ENCODE measurements around the gene AKAP12.
"Not testable (repeated sequence)": the region's sequence is repeated elsewhere in the genome, so short reads cannot be mapped to it uniquely, and the experiment has no call there.

AKAP12 gene

DNA sequence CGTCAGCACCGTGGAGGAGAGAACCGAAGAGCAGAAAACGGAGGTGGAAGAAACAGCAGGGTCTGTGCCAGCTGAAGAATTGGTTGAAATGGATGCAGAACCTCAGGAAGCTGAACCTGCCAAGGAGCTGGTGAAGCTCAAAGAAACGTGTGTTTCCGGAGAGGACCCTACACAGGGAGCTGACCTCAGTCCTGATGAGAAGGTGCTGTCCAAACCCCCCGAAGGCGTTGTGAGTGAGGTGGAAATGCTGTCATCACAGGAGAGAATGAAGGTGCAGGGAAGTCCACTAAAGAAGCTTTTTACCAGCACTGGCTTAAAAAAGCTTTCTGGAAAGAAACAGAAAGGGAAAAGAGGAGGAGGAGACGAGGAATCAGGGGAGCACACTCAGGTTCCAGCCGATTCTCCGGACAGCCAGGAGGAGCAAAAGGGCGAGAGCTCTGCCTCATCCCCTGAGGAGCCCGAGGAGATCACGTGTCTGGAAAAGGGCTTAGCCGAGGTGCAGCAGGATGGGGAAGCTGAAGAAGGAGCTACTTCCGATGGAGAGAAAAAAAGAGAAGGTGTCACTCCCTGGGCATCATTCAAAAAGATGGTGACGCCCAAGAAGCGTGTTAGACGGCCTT is 110.0 kb downstream of the AKAP12 start:
- no peak for DNase-seq (ENCODE audit: low spot score)

DNA sequence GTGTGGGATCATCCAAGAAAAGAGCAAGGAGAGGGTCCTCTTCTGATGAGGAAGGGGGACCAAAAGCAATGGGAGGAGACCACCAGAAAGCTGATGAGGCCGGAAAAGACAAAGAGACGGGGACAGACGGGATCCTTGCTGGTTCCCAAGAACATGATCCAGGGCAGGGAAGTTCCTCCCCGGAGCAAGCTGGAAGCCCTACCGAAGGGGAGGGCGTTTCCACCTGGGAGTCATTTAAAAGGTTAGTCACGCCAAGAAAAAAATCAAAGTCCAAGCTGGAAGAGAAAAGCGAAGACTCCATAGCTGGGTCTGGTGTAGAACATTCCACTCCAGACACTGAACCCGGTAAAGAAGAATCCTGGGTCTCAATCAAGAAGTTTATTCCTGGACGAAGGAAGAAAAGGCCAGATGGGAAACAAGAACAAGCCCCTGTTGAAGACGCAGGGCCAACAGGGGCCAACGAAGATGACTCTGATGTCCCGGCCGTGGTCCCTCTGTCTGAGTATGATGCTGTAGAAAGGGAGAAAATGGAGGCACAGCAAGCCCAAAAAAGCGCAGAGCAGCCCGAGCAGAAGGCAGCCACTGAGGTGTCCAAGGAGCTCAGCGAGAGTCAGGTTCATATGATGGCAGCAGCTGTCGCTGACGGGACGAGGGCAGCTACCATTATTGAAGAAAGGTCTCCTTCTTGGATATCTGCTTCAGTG is 110.8 kb downstream of the AKAP12 start:
- DNase-seq (ENCODE audit: low spot score), result no peak

DNA sequence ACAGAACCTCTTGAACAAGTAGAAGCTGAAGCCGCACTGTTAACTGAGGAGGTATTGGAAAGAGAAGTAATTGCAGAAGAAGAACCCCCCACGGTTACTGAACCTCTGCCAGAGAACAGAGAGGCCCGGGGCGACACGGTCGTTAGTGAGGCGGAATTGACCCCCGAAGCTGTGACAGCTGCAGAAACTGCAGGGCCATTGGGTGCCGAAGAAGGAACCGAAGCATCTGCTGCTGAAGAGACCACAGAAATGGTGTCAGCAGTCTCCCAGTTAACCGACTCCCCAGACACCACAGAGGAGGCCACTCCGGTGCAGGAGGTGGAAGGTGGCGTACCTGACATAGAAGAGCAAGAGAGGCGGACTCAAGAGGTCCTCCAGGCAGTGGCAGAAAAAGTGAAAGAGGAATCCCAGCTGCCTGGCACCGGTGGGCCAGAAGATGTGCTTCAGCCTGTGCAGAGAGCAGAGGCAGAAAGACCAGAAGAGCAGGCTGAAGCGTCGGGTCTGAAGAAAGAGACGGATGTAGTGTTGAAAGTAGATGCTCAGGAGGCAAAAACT is 111.5 kb downstream of the AKAP12 start:
- DNase-seq (ENCODE audit: low spot score), result no peak

DNA sequence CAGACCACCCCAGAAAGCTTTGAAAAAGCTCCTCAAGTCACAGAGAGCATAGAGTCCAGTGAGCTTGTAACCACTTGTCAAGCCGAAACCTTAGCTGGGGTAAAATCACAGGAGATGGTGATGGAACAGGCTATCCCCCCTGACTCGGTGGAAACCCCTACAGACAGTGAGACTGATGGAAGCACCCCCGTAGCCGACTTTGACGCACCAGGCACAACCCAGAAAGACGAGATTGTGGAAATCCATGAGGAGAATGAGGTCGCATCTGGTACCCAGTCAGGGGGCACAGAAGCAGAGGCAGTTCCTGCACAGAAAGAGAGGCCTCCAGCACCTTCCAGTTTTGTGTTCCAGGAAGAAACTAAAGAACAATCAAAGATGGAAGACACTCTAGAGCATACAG is 112.0 kb downstream of the AKAP12 start:
- no peak for DNase-seq (ENCODE audit: low spot score)

DNA sequence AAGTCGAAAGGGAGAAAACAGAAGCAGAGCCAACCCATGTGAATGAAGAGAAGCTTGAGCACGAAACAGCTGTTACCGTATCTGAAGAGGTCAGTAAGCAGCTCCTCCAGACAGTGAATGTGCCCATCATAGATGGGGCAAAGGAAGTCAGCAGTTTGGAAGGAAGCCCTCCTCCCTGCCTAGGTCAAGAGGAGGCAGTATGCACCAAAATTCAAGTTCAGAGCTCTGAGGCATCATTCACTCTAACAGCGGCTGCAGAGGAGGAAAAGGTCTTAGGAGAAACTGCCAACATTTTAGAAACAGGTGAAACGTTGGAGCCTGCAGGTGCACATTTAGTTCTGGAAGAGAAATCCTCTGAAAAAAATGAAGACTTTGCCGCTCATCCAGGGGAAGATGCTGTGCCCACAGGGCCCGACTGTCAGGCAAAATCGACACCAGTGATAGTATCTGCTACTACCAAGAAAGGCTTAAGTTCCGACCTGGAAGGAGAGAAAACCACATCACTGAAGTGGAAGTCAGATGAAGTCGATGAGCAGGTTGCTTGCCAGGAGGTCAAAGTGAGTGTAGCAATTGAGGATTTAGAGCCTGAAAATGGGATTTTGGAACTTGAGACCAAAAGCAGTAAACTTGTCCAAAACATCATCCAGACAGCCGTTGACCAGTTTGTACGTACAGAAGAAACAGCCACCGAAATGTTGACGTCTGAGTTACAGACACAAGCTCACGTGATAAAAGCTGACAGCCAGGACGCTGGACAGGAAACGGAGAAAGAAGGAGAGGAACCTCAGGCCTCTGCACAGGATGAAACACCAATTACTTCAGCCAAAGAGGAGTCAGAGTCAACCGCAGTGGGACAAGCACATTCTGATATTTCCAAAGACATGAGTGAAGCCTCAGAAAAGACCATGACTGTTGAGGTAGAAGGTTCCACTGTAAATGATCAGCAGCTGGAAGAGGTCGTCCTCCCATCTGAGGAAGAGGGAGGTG is 112.9 kb downstream of the AKAP12 start:
- no peak for DNase-seq (ENCODE audit: low spot score)

DNA sequence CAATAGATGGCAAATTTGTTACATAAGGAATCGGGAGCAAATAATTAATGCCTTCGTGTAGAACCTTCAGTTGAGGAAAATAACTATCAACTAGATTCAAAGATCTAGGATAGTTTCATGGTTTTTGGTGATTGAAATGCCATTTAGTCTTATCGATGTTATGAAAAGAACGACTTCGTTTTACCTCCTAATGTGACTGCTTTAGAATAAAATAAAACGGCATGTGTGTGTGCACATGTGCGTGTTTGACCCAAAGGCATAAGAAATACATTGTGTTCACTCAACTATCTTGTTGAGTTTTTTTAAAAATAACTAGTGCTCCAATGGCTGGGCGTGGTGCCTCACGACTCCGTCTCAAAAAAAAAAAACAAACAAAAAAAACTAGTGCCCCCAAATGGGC is 114.0 kb downstream of the AKAP12 start:
- no peak for DNase-seq (ENCODE audit: low spot score)

DNA sequence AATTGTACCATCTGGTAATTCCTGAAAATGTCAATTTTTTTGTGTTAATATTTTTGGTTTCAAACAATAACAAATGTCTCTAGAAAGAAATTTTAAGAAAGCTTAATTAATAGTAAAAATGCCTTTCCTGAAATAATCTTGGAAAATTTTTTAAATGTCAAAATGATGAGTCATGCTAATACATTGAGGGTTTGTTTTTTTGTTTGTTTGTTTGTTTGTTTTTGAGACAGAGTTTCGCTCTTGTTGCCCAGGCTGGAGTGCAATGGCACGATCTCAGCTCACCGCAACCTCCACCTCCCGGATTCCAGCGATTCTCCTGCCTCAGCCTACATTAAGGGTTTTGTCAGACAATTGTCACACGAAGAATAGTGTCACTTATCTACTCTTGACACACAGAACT is 117.2 kb downstream of the AKAP12 start:
- not testable (repeated sequence) for DNase-seq (ENCODE audit: low spot score)

DNA sequence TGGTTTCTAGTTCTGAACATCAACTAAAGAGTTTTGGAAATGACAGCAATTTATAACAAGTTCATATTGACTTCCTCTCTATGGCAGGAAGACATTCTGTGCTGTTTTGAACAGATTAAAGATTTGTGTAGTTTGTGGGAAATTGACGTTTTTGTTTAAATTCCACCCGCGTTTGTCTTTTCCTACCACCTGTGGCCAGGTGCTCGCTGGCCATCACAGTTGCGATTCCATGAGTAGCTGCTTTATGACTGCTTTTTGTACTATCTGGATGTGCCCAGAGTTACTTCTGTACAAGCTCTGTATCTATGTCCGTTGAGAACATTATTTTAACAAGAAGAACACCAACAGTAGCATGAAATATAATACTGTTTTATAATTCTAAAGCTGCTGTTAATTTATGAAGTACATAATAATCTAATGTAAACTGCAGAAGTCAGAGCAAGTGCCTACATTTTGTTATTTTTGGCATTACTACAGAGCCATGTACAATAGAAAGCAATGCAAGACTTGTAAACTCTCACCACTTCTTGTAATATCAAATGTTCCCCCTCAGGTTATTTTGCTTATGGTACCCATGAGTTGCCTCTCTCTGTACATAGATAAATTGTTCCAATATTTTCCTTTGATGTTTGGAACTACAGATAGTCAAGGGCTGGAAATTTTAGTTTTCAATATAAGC is 118.1 kb downstream of the AKAP12 start:
- no peak for DNase-seq (ENCODE audit: low spot score)

DNA sequence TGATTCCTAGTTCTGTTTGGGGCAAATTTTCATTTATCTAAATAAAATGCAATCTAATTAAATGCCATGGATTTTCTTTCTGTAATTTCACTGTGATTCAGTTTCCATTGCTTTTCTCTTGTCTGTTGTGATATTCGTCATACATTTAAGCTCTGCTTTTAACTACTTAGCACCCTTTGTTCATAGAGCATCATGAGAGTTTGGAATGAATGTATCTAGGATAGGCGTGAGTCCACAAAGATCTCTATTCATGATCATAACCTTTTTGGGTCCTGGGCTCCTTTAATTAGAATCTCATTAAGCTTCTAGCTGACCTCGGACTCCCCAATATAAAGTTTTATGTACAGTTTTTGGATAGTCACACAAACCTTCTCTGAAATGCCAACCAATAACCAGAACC is 118.7 kb downstream of the AKAP12 start:
- no peak for DNase-seq (ENCODE audit: low spot score)

DNA sequence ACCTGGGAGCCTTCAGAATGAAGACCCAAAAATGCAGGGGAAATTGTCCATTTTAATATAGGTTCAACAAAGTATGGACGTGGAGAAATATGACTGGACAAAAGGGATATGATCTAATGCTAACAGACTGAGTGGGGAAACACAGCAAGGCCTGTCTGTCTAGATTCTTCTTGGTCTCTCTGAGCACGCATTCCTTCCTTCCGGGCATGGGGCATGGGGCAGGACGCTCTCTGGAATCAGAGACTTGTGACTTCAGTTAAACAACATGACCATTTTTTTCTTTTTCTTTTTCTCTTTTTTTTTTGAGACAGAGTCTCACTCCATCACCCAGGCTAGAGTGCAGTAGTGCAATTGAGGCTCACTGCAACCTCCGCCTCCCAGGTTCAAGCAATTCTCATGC is 119.7 kb downstream of the AKAP12 start:
- DNase-seq (ENCODE audit: low spot score), result no peak

DNA sequence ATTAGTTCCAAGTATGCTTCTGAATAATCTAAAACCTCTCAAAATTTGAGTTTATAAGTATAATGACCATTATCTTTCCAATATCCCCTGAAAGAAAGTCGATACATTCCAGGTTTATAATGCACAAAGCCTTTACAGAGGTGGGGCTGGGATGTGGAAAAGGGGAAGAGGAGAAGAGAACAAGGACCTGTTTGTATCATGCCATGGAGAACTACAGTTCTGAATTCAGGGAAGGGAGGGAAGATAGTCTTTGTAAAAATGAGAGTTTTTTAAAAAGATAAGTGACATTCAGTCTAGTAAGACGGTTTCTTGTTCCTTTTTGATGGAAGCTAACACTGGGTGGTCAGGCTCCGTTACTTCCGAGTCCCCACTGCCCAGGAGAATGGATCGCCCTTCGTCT is 125.5 kb downstream of the AKAP12 start:
- DNase-seq (ENCODE audit: low spot score), result no peak

DNA sequence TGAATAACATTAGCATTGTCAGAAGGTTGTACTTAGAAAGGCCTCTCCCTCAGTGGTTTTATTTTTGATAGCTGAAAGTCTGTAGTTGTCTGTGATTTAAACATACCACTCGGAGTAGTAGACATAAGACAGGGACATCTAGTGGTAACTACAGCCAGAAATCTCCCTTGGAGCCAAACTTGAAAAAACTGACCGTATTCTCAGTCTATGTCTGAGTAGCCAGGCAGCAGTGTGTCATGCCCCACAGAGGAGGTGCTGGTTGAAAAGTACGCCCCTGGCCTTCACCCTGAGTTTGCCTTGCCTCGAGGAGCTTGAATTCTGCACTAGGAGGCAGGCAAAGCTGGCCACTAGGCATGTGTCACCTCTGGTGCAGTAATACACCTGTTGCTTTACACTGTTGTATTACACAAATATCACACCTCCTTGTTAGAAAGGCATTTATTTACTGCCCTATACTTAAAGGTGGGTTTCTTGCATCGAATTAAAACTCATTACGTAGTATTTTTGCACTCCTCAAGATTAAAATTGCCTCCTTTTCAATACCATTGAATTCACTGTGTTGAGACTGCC is 130.8 kb downstream of the AKAP12 start:
- DNase-seq (ENCODE audit: low spot score), result peak; percentile 14

DNA sequence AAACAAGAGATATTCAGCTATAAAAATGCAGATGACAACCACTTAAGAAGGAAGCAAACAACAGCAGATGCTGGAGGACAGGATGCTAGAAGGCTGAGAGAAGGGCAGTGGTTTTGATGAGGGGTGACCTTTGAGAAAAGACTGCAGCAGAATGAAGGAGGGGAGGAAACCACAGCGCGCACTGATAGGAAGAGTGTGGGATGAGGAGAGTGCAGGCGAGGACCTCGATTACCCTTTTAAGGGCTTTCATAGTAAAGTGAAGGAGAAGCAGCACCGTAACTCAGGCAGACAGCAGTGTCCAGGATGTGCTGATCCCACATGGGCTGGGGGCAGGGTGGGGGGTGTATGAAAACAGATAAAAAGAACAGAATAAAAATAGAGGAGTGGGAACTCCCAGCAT is 132.4 kb downstream of the AKAP12 start:
- DNase-seq (ENCODE audit: low spot score), result no peak

DNA sequence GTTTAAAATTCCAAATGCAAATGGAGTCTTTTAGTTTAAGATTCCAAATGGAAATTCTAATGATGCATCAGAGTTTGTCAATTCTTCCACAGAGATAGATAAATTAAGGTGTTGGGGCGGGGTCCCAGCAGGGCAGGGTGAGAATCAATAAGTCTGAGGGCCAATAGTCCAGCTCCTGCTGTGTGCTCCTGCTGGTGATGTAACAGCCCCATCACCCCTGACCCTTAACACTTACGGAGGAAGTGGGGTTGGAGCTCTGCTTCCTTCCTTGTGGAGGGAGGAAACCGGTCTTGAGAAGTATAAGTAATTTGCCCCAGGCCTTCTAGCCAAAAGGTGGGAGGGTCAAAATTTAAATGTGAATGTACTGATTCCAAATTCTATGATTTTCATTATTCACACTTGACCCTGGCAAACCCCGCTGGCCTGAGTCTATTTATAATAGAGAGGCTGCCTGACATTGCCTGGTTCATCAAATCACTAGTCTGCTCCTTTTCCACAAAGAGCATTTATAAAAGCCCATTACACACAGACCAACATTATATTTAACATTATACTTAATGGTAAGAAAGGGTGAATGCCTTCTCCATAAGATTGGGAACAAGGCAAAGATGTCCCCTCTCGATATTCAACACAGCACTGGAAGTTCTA is 134.4 kb downstream of the AKAP12 start:
- DNase-seq (ENCODE audit: low spot score), result no peak

DNA sequence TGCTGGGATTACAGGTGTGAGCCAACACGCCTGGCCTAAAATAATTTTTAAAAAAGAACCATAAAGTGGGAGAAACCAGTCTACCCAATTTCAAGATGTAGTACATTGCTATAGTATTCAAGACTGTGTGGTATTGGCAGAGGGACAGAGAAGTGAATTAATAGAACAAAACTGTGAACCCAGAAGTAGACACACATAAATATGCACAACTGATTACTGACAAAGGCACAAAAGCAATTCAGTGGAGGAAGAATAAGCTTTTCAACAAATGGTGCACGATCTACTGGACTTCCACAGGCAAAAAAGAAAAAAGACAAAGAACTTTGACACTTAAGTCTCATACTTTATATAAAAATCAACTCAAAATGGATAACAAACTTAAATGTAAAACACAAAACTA is 136.1 kb downstream of the AKAP12 start:
- DNase-seq (ENCODE audit: low spot score), result no peak

DNA sequence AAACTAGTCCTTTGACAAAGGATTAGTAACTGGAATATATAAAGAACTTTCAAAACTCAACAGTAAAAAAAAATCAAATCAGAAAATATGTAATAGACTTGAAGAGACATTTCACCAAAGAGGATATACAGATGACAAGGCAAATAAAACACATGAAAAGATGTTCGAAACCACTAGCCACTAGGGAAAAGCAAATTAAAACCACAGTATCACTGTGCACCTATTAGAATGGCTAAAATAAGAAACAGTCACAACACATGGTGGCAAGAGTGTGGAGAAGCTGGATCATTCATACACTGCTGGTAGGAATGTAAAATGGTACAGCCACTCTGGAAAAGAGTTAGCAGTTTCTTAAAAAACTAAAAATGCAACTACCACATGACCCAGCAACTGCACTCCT is 136.7 kb downstream of the AKAP12 start:
- no peak for DNase-seq (ENCODE audit: low spot score)

DNA sequence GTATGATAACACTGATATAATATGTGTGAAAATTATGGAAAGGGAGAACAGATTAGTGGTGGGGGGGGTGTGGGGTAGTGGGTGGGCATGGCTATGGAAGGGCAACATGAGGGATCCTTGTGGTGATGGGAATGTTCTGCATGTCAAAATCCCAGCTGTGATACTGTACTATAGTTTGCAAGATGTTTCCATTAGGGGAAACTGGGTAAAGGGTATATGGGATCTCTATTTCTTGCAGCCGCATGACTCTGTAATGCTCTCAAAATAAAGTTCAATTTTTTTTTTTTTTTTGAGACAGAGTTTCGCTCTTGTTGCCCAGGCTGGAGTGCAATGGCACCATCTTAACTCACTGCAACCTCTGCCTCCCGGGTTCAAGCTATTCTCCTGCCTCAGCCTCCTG is 137.3 kb downstream of the AKAP12 start:
- no peak for DNase-seq (ENCODE audit: low spot score)

DNA sequence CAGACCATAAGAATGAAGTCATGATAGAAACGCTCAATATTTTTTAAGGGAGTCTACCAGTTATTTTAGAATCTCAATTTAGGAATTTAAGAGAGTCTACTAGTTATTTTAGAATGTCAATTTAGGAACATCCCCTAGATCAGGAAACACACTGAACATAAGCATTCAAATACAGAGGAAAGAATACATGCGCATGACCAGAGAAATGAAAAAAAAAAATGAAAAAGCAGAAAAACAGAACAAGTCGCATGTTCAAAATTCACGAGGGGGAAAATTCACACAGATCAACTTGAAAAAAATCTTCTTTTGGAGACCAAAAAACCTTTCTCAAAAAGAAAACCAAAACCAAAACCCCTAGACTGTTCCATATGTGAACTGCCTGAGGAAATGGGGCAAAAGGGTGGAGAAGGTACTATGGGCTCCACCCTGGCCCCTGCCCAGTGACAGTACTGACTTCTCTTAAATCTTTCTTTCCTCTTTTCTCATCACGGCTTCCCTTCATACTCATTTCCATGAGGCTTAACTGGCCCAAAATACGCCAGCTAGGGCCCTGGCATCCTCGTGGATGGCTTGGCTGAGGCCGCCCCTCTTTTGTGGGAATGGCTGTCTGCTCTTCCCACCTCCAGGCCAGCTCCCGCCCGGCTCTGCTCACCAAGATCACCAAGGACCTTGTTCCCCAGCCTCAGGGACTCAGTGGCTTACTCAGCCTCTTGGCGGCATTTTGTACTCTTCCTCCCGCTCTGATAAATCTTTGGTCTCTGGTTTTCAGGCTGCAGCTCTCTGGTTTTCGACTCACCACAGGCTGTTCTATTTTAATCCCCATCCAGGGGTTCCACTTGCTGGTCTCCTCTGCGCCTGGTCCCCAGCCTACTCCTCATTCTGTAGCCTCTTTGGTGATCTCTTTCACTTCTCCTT is 140.4 kb downstream of the AKAP12 start:
- peak; percentile 59 for DNase-seq (ENCODE audit: low spot score)

DNA sequence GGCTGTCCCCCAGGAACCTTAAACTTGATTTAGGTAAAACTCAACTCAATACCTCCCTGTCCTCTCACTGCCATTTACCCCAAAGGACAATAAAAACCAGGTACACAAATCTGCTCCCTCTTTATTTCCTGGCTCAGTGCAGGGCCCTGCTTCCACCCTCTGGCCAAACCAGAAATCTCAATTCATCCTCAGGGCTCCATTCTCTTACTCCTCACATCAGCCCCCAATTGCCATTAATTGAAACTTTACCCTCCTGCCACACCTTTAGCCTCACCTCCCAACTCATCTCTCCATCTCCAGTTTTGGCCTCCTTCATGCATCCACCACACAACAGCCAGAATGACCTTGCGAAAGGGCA is 141.1 kb downstream of the AKAP12 start:
- DNase-seq (ENCODE audit: low spot score), result peak; percentile 10

DNA sequence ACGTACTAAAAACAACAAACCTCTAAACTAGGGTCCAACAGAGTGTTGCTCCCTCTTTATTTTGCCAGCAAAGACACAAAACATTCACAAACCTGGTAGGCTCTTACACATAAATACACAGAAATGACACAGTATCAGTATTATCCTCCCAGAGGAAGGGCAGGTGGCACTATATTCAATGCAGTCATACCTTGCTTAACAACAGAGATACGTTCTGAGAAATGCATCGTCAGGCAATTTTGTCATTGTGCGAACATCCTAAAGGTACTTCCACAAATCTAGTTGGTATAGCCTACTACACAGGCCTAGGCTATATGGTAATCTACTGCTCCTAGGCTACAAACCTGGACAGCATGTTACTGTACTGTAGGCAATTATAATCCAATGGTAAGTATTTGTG is 142.0 kb downstream of the AKAP12 start:
- DNase-seq (ENCODE audit: low spot score), result no peak

Data from GM03348 (cell line).